ENCODE measurements around the gene WDFY2. TPM values are rescaled to one million over a fixed set of nuclear protein-coding genes. Genes with fewer than 3 reads are reported as not detected.
A peak's percentile ranks its signal among the peaks of the same experiment; 100 is the strongest.

The WDFY2 gene
- polyA plus RNA-seq, 1 donor from 2014 or later, result 5.3 TPM

- Histone ChIP-seq H4K20me1 (ENCODE audit: insufficient read depth) (no peaks in the 10 kb centered on the region), H3K9me2 (ENCODE audit: insufficient read depth, low read length) (no peaks in the 10 kb centered on the region), H3K9ac (ENCODE audit: low read length) (peak overlapping the region; percentile 74), H3K4me2 (ENCODE audit: low read length) (peak overlapping the region; percentile 34), H3K27me3 (ENCODE audit: insufficient read depth, low read depth, low read length) (no peaks in the 10 kb centered on the region), H3K27ac (ENCODE audit: low read length) (peak overlapping the region; percentile 51), H2AFZ (ENCODE audit: low read depth, low read length) (peak overlapping the region; percentile 36), H3K9me3 (ENCODE audit: low read length) (no peaks in the 10 kb centered on the region), H3K79me2 (replicated peaks; ENCODE audit: insufficient read depth, low read length) (no peaks in the 10 kb centered on the region), H3K4me3 (ENCODE audit: low read length) (peak overlapping the region; percentile 75), H3F3A (ENCODE audit: insufficient read depth, low read length, poor library complexity, severe bottlenecking) (peaks cover 5% of the 10 kb centered on the region), H3K36me3 (ENCODE audit: insufficient read depth, low read length) (no peaks in the 10 kb centered on the region)
- TF ChIP-seq POLR2AphosphoS5 (IDR thresholded peaks at IDR 0.05), result no peak
- no peak for TF ChIP-seq CTCF (IDR thresholded peaks at IDR 0.05; ENCODE audit: poor library complexity, severe bottlenecking)
- TF ChIP-seq EZH2 (IDR thresholded peaks at IDR 0.05; ENCODE audit: borderline replicate concordance, insufficient read depth, low read length, poor library complexity, severe bottlenecking), result no peak
- TF ChIP-seq EP300 (conservative IDR thresholded peaks at IDR 0.05; ENCODE audit: poor library complexity, severe bottlenecking), result no peak
- TF ChIP-seq SMC3 (conservative IDR thresholded peaks at IDR 0.05; ENCODE audit: poor library complexity), result no peak
- TF ChIP-seq MXI1 (conservative IDR thresholded peaks at IDR 0.05; ENCODE audit: poor library complexity, severe bottlenecking), result no peak
- no peak for TF ChIP-seq TAF1 (IDR thresholded peaks at IDR 0.05; ENCODE audit: low read depth)
- TF ChIP-seq REST (IDR thresholded peaks at IDR 0.05; ENCODE audit: borderline replicate concordance), result no peak
- no peak for TF ChIP-seq RAD21 (conservative IDR thresholded peaks at IDR 0.05)
Measured at GRCh38 chr13:51802631-51803418, 218.6 kb downstream of the WDFY2 start.

GRCh38 chr13:51803422-51804294, 219.4 kb downstream of the WDFY2 start, which contains the start of gene DHRS12:
DHRS12 (minus strand) TSS chr13:51804163; CDS start chr13:51799659, 4,504 bp downstream.
- H3K79me2 ChIP-seq (replicated peaks; ENCODE audit: insufficient read depth, low read length), result no peaks in the 10 kb centered on the region
- H3K4me3 ChIP-seq (ENCODE audit: low read length), result peak within 1 kb of the TSS; percentile 75
- peak within 1 kb of the TSS; percentile 34 for H3K4me2 ChIP-seq (ENCODE audit: low read length)
- no peaks in the 10 kb centered on the region for H3K36me3 ChIP-seq (ENCODE audit: insufficient read depth, low read length)
- H2AFZ ChIP-seq (ENCODE audit: low read depth, low read length), result peak within 1 kb of the TSS; percentile 36
- H3K9me2 ChIP-seq (ENCODE audit: insufficient read depth, low read length), result no peaks in the 10 kb centered on the region
- H3F3A ChIP-seq (ENCODE audit: insufficient read depth, low read length, poor library complexity, severe bottlenecking), result peaks cover 5% of the 10 kb centered on the region
- no peaks in the 10 kb centered on the region for H3K9me3 ChIP-seq (ENCODE audit: low read length)
- TF ChIP-seq EZH2 (IDR thresholded peaks at IDR 0.05; ENCODE audit: borderline replicate concordance, insufficient read depth, low read length, poor library complexity, severe bottlenecking), result no peak
- peak; percentile 45 for TF ChIP-seq REST (IDR thresholded peaks at IDR 0.05; ENCODE audit: borderline replicate concordance)
- peak; percentile 76 for TF ChIP-seq POLR2AphosphoS5 (IDR thresholded peaks at IDR 0.05)
- TF ChIP-seq RAD21 (conservative IDR thresholded peaks at IDR 0.05), result peak; percentile 30
- TF ChIP-seq CTCF (IDR thresholded peaks at IDR 0.05; ENCODE audit: poor library complexity, severe bottlenecking), result no peak
- TF ChIP-seq MXI1 (conservative IDR thresholded peaks at IDR 0.05; ENCODE audit: poor library complexity, severe bottlenecking), result peak; percentile 64
- TF ChIP-seq EP300 (conservative IDR thresholded peaks at IDR 0.05; ENCODE audit: poor library complexity, severe bottlenecking), result peak; percentile 52
- peak; percentile 30 for TF ChIP-seq SMC3 (conservative IDR thresholded peaks at IDR 0.05; ENCODE audit: poor library complexity)
- no peaks in the 10 kb centered on the region for H3K27me3 ChIP-seq (ENCODE audit: insufficient read depth, low read depth, low read length)
- H4K20me1 ChIP-seq (ENCODE audit: insufficient read depth), result no peaks in the 10 kb centered on the region
- H3K27ac ChIP-seq (ENCODE audit: low read length), result peak within 1 kb of the TSS; percentile 51
- peak within 1 kb of the TSS; percentile 74 for H3K9ac ChIP-seq (ENCODE audit: low read length)
